Caki2 (cell line): ENCODE measurements around the gene ACER3. TPM values are rescaled to one million over a fixed set of nuclear protein-coding genes. Genes with fewer than 3 reads are reported as not detected.
"Not testable (repeated sequence)": the region's sequence is repeated elsewhere in the genome, so short reads cannot be mapped to it uniquely, and the experiment has no call there.

Source experiments
- DNase-seq: peaks from one replicate; pipeline ENCODE4 v3.0.0-alpha.2; 2015; ENCODE audit warnings: low read depth
- in situ Hi-C: cut with HindIII; loops from 2 replicates; pipeline ENCODE4 v1.10.0; 2016; ENCODE audit warnings: low sequenced_read_pairs, low pct_unique_long_range_greater_than_20kb, mixed read lengths
- total RNA-seq: library from RNA; depleted of rRNA; stranded (reverse); fragments of >200 nt; shearing (Covaris generic); gene quantifications from 2 replicates; pipeline ENCODE4 v1.2.3, GENCODE V29; 2014; ENCODE audit warnings: low replicate concordance

The ACER3 gene
- total RNA-seq, 1 experiment from 2014 or later = 5.7 TPM

- no peak for DNase-seq
- in situ Hi-C loops = no loop called here
These were observed 102.1 kb downstream of the ACER3 start for GRCh38 chr11:76962583-76963416.

GRCh38 chr11:76963417-76964168 is 102.9 kb downstream of the ACER3 start:
- in situ Hi-C loops = not testable (repeated sequence)

GRCh38 chr11:76972051-76972450 is 111.3 kb downstream of the ACER3 start:
- DNase-seq = no peak
- in situ Hi-C loops = no loop called here

More at GRCh38 chr11:76963417-76964168, 102.9 kb downstream of the ACER3 start:
- DNase-seq = not testable (repeated sequence)

DNA sequence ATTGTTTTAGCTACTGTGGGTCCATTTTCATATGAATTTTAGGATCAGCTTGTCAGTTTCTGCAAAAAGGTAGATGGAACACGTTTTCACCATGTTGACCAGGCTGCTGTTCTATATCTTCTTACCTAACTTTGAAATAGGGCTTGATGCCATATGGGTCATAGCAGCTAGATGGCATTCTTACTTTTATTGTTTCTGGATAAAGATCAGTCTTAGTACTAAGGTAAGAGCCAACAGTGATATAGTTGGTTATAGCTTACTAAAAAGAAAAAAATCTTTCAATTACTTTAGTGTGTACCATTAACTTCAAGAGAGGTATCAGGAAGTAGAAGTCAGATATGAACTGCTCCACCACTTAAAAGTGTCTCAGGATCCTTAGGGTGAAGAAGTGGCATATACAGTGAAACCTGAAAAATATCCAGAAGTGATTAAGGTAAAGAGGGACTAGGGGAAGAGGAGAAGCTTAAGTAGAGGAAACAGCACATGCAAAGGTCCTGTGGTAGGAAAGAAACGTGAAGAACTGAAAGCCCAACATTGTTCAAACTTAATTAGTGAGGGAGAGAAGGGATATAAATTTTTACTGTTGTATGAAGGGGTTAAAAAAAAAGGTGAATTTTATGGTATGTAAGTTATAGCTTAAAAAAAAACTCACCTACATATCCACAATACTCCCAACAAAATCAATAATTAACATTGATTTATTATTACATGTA is 113.6 kb downstream of the ACER3 start:
- DNase-seq = no peak
- in situ Hi-C loops = no loop called here

DNA sequence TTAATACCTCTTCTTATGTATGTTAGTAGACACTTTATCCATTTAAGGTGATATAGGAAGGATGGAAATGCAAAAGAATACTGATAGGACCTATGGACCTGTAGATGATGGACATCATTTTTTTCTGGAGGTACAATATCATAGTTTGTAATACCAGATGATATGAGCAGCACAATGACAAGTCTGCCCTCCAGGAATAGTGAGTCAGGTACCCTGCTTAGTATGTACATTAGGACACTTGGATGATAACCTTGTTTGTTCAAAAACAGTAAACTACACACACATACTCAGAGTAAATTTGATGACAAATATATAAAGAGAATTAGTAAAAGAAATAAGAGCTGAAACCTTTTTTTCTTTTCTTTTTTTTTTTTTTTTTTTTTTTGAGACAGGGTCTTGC is 114.8 kb downstream of the ACER3 start:
- no peak for DNase-seq
- in situ Hi-C loops = no loop called here

DNA sequence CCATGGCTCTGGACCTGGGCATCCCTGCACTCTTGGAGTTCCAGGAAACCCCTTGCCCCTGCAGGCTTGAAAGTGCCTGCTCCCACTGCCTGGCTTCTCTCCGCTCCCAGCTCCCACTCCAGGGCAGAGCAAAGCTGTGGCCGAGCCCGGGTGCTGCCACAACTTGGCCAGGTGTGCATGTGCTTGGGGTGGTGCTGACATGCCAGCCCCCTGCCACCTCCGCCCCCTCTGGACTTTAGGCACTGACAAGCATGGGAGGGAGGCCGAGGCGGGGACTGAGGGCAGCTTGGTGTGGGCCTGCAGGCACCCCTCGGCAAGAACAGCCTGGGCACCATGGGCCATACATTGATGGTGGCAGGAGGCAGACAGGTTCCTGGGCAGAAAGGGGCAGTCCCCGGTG is 117.1 kb downstream of the ACER3 start:
- no peak for DNase-seq
- in situ Hi-C loops = no loop called here

DNA sequence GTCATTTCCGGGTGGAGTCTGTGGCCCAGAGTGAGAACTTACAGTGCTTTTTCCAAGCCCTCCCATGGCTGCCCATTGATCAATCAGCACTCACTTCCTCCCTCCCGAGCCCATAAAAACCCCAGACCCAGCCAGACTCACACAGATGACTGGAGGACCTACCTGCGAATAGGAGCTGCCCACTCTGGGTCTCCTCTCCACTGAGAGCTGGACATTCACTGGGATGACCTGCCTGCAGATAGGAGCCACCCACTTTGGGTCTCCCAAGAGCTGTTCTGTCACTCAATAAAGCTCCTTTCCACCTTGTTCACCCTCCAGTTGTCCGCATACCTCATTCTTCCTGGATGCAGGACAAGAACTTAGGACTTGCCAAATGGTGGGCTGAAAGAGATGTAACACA is 117.5 kb downstream of the ACER3 start:
- no peak for DNase-seq
- in situ Hi-C loops = no loop called here

- in situ Hi-C loops = no loop called here
These were observed 118.1 kb downstream of the ACER3 start for GRCh38 chr11:76978818-76979217.

GRCh38 chr11:76980196-76980595 is 119.5 kb downstream of the ACER3 start:
- DNase-seq = no peak
- in situ Hi-C loops = no loop called here

More at GRCh38 chr11:76978818-76979217, 118.1 kb downstream of the ACER3 start:
- no peak for DNase-seq

- no peak for DNase-seq
- in situ Hi-C loops = no loop called here
These were observed 124.0 kb downstream of the ACER3 start for GRCh38 chr11:76984743-76985142.

DNA sequence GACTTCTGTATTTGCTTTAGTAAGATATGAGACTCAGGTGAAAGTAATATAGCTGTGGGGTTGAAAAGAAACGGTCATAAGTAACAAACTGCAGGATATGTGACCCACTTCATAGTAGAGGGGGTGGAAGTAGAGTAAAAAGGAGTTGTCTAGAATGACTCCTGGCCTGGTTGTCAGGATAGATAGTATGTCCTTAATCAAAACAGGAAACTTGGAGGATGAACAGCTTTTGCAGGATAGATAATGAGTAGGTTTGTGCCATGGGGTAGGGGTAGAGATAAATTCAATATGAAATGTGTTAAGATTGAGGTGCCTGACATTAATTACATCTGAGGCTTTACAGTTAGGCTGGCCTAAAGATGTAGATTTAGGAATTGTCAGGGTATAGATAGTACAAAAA is 126.5 kb downstream of the ACER3 start:
- no peak for DNase-seq
- in situ Hi-C loops = no loop called here

GRCh38 chr11:76990628-76991027 is 129.9 kb downstream of the ACER3 start:
- in situ Hi-C loops = no loop called here
- DNase-seq = no peak

GRCh38 chr11:76995081-76995576 is 134.4 kb downstream of the ACER3 start:
- in situ Hi-C loops = no loop called here
- no peak for DNase-seq

DNA sequence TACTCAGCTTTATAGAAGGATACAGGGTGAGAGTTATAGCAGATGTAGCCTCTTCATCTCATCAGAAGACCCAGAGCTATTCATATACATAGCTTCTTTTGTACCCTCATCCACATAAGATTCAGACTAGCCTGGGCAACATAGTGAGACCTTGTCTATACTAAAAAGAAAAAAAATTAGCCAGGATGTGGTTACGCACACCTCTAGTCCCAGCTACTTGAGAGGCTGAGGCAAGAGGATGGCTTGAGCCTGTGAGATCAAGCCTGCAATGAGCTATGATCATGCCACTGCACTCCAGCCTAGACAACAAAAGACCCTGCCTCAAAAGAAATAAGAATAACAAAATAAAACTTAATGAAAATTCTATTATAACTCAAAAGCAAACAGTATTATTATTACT is 136.8 kb downstream of the ACER3 start:
- in situ Hi-C loops = no loop called here

GRCh38 chr11:76999597-76999996 is 138.9 kb downstream of the ACER3 start:
- DNase-seq = no peak
- in situ Hi-C loops = no loop called here

More for the DNA sequence above, 136.8 kb downstream of the ACER3 start:
- DNase-seq = no peak

- no peak for DNase-seq
- in situ Hi-C loops = no loop called here
These were observed 140.9 kb downstream of the ACER3 start for GRCh38 chr11:77001613-77002012.

DNA sequence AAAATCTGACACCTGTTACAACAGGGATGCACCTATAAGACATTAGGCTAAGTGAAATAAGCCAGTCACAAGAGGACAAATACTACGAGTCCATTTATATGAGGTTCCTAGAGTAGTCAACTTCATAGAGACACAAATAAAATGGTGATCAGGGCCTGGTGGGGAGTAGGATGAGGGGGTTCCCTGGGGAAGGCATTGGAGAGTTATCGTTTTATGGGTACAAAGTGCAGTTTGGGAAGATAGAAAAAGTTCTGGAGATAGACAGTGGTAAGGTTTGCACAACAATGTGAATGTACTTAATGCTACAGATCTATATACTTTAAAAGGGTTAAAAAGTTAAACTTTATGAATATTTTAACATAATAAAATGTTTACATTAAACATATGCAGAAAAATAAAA is 142.1 kb downstream of the ACER3 start:
- no peak for DNase-seq
- in situ Hi-C loops = no loop called here

DNA sequence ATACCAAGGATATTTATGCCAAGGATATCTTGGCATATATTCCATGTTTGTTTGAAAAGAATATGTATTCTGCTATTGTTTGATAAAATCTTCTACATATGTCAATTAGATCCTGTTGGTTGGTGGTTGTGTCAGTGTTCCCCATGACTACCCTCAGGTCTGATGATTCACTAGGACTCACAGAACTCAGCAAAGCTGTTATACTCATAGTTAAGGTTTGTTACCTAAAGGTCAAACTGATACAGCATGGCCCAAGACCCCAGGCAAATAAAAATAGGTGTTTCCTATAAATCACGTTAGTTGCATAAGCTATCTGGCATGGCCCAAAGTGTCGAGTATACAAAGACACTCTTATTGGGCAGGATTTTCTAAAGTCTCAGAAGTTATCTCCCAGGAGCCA is 143.2 kb downstream of the ACER3 start:
- in situ Hi-C loops = no loop called here
- no peak for DNase-seq
